HG03175 (cell line): ENCODE measurements around the gene HHAT.
"Not testable (repeated sequence)": the region's sequence is repeated elsewhere in the genome, so short reads cannot be mapped to it uniquely, and the experiment has no call there.

Experiments
- ATAC-seq: cut with Tn5 transposase; IDR thresholded peaks from one replicate; pipeline ENCODE4 v1.9.1; 2021; ENCODE audit warnings: mild to moderate bottlenecking, moderate library complexity; ENCODE audit not compliant: unreplicated experiment

Gene HHAT

GRCh38 chr1:210385228-210385627 lies 56.5 kb downstream of the HHAT start:
- ATAC-seq = no peak

- ATAC-seq = peak; percentile 48
These were observed 65.6 kb downstream of the HHAT start for GRCh38 chr1:210394281-210394821.

- ATAC-seq = no peak
These were observed 67.8 kb downstream of the HHAT start for GRCh38 chr1:210396541-210396940.

- ATAC-seq = no peak
These were observed 68.5 kb downstream of the HHAT start for GRCh38 chr1:210397252-210397651.

- ATAC-seq = no peak
These were observed 69.0 kb downstream of the HHAT start for GRCh38 chr1:210397681-210398080.

- ATAC-seq = no peak
These were observed 69.8 kb downstream of the HHAT start for GRCh38 chr1:210398466-210398865.

- peak; percentile 95 for ATAC-seq
These were observed 71.5 kb downstream of the HHAT start for GRCh38 chr1:210400043-210400840.

GRCh38 chr1:210402560-210402959 lies 73.9 kb downstream of the HHAT start:
- no peak for ATAC-seq

GRCh38 chr1:210405316-210405715 lies 76.6 kb downstream of the HHAT start:
- ATAC-seq = no peak

GRCh38 chr1:210406341-210406740 lies 77.6 kb downstream of the HHAT start:
- not testable (repeated sequence) for ATAC-seq

- ATAC-seq = peak; percentile 84
These were observed 78.6 kb downstream of the HHAT start for GRCh38 chr1:210407207-210407886.

- no peak for ATAC-seq
These were observed 79.2 kb downstream of the HHAT start for GRCh38 chr1:210407887-210408252.

GRCh38 chr1:210412240-210412639 lies 83.5 kb downstream of the HHAT start:
- no peak for ATAC-seq

- no peak for ATAC-seq
These were observed 85.2 kb downstream of the HHAT start for GRCh38 chr1:210413951-210414350.

- ATAC-seq = no peak
These were observed 87.2 kb downstream of the HHAT start for GRCh38 chr1:210415846-210416448.

- no peak for ATAC-seq
These were observed 88.0 kb downstream of the HHAT start for GRCh38 chr1:210416681-210417080.

- no peak for ATAC-seq
These were observed 89.2 kb downstream of the HHAT start for GRCh38 chr1:210417881-210418280.

- no peak for ATAC-seq
These were observed 90.4 kb downstream of the HHAT start for GRCh38 chr1:210418863-210419650.

GRCh38 chr1:210426696-210427095 lies 98.0 kb downstream of the HHAT start:
- ATAC-seq = not testable (repeated sequence)

- no peak for ATAC-seq
These were observed 100.0 kb downstream of the HHAT start for GRCh38 chr1:210428696-210429095.

GRCh38 chr1:210434223-210434622 lies 105.5 kb downstream of the HHAT start:
- ATAC-seq = no peak
